ENCODE results near the gene CNTNAP2. TPM values are rescaled to one million over a fixed set of nuclear protein-coding genes. Genes with fewer than 3 reads are reported as not detected.

CNTNAP2 gene
- total and polyA plus RNA-seq, 2 donors (not counting 1 experiment from before 2014, with no cell fraction given) = not detected

DNA sequence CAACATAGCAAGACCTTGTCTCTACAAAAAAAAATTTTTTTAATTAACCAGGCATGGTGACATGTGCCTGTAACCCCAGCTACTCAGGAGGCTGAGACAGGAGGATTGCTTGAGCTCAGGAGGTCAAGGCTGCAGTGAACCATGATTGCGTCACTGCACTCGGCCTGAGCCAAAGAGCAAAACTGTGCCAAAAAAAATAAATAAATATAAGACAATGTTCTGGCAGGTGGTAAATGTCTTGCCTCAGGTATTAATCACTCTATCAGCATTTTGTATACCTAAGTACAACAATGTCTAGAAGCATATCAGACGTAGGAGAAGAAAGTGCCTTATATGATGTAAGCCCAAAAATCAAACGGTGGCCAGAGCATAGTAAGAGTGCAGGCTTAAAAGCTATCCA, 2046.2 kb downstream of the CNTNAP2 start:
- Histone ChIP-seq H3K4me2 (ENCODE audit: extremely low read depth, insufficient read depth, low read length) (no peak overlapping the region), H3K4me1 (ENCODE audit: control insufficient read depth, extremely low read depth, insufficient read depth, low read length) (no peaks in the 10 kb centered on the region), H4K20me1 (ENCODE audit: control insufficient read depth, extremely low read depth, insufficient read depth, low read length) (no peaks in the 10 kb centered on the region), H3K9me3 (ENCODE audit: control insufficient read depth, insufficient read depth, low read depth, low read length) (no peaks in the 10 kb centered on the region), H3K9ac (ENCODE audit: insufficient read depth, low read length) (no peak overlapping the region), H2AFZ (ENCODE audit: low read length) (no peak overlapping the region), H3K79me2 (ENCODE audit: control insufficient read depth, insufficient read depth, low read length) (no peaks in the 10 kb centered on the region), H3K4me3 (replicated peaks in 1 of 4; ENCODE audit: control extremely low read depth in 1 of 4, insufficient read depth in 1 of 4, low read depth in 3 of 4, low read length in 4 of 4) (no peak overlapping the region), H3K27ac (ENCODE audit: insufficient read depth, low read length) (no peak overlapping the region), H3K36me3 (ENCODE audit: control insufficient read depth, insufficient read depth, low read length) (no peaks in the 10 kb centered on the region), H3K27me3 (ENCODE audit: control insufficient read depth, insufficient read depth, low read length) (no peaks in the 10 kb centered on the region)
- DNase-seq (ENCODE audit: low read depth in 2 of 2) = no peak
- TF ChIP-seq CTCF (conservative IDR thresholded peaks at IDR 0.05 in 1 of 2, IDR thresholded peaks at IDR 0.05 in 1 of 2; ENCODE audit: low read depth in 1 of 2, low read length in 2 of 2) (no peak), EZH2 (IDR thresholded peaks at IDR 0.05; ENCODE audit: low read length, missing control alignments) (no peak)

GRCh38 chr7:148163246-148163645, 2046.6 kb downstream of the CNTNAP2 start:
- Histone ChIP-seq H3K79me2 (ENCODE audit: control insufficient read depth, insufficient read depth, low read length) (no peaks in the 10 kb centered on the region), H2AFZ (ENCODE audit: low read length) (no peak overlapping the region), H3K9me3 (ENCODE audit: control insufficient read depth, insufficient read depth, low read depth, low read length) (no peaks in the 10 kb centered on the region), H3K4me3 (replicated peaks in 1 of 4; ENCODE audit: control extremely low read depth in 1 of 4, insufficient read depth in 1 of 4, low read depth in 3 of 4, low read length in 4 of 4) (no peak overlapping the region), H3K4me2 (ENCODE audit: extremely low read depth, insufficient read depth, low read length) (no peak overlapping the region), H3K27me3 (ENCODE audit: control insufficient read depth, insufficient read depth, low read length) (no peaks in the 10 kb centered on the region), H3K9ac (ENCODE audit: insufficient read depth, low read length) (no peak overlapping the region), H4K20me1 (ENCODE audit: control insufficient read depth, extremely low read depth, insufficient read depth, low read length) (no peaks in the 10 kb centered on the region), H3K36me3 (ENCODE audit: control insufficient read depth, insufficient read depth, low read length) (no peaks in the 10 kb centered on the region), H3K4me1 (ENCODE audit: control insufficient read depth, extremely low read depth, insufficient read depth, low read length) (no peaks in the 10 kb centered on the region), H3K27ac (ENCODE audit: insufficient read depth, low read length) (no peak overlapping the region)
- DNase-seq (ENCODE audit: low read depth in 2 of 2) = no peak
- TF ChIP-seq CTCF (conservative IDR thresholded peaks at IDR 0.05 in 1 of 2, IDR thresholded peaks at IDR 0.05 in 1 of 2; ENCODE audit: low read depth in 1 of 2, low read length in 2 of 2) (no peak), EZH2 (IDR thresholded peaks at IDR 0.05; ENCODE audit: low read length, missing control alignments) (no peak)

GRCh38 chr7:148172920-148173319, 2056.3 kb downstream of the CNTNAP2 start:
- no peak overlapping the region for H3K4me2 ChIP-seq (ENCODE audit: extremely low read depth, insufficient read depth, low read length)
- TF ChIP-seq EZH2 (IDR thresholded peaks at IDR 0.05; ENCODE audit: low read length, missing control alignments) (no peak), CTCF (conservative IDR thresholded peaks at IDR 0.05 in 1 of 2, IDR thresholded peaks at IDR 0.05 in 1 of 2; ENCODE audit: low read depth in 1 of 2, low read length in 2 of 2) (no peak)
- H3K79me2 ChIP-seq (ENCODE audit: control insufficient read depth, insufficient read depth, low read length) = no peaks in the 10 kb centered on the region

More at GRCh38 chr7:148172920-148173319, 2056.3 kb downstream of the CNTNAP2 start:
- H3K27me3 ChIP-seq (ENCODE audit: control insufficient read depth, insufficient read depth, low read length) = no peaks in the 10 kb centered on the region
- H3K4me3 ChIP-seq (replicated peaks in 1 of 4; ENCODE audit: control extremely low read depth in 1 of 4, insufficient read depth in 1 of 4, low read depth in 3 of 4, low read length in 4 of 4) = no peak overlapping the region
- H3K9me3 ChIP-seq (ENCODE audit: control insufficient read depth, insufficient read depth, low read depth, low read length) = no peaks in the 10 kb centered on the region
- no peak overlapping the region for H3K9ac ChIP-seq (ENCODE audit: insufficient read depth, low read length)
- no peak overlapping the region for H2AFZ ChIP-seq (ENCODE audit: low read length)
- no peak overlapping the region for H3K27ac ChIP-seq (ENCODE audit: insufficient read depth, low read length)
- no peak for DNase-seq (ENCODE audit: low read depth in 2 of 2)
- no peaks in the 10 kb centered on the region for H3K4me1 ChIP-seq (ENCODE audit: control insufficient read depth, extremely low read depth, insufficient read depth, low read length)
- H4K20me1 ChIP-seq (ENCODE audit: control insufficient read depth, extremely low read depth, insufficient read depth, low read length) = no peaks in the 10 kb centered on the region
- no peaks in the 10 kb centered on the region for H3K36me3 ChIP-seq (ENCODE audit: control insufficient read depth, insufficient read depth, low read length)

Data from fibroblast of lung (primary cell).